H9 (cell line): Measurements from ENCODE around the gene NTNG2. TPM values are rescaled to one million over a fixed set of nuclear protein-coding genes. Genes with fewer than 3 reads are reported as not detected.
A peak's percentile ranks its signal among the peaks of the same experiment; 100 is the strongest.

ENCODE experiments used
- DNase-seq: peaks from one replicate; pipeline ENCODE4 v3.0.0-alpha.2; 2017
- H2AFZ ChIP-seq: one replicate; pipeline ENCODE4 v1.6.1; 2013; ENCODE audit warnings: mild to moderate bottlenecking, low read length, control low read depth, moderate library complexity
- H2AK5ac ChIP-seq: 2 replicates; pipeline ENCODE4 v1.6.1; 2013; ENCODE audit warnings: low read length, control low read depth, mixed read lengths; ENCODE audit not compliant: insufficient read length
- H2BK120ac ChIP-seq: one replicate; pipeline ENCODE4 v1.6.1; 2013; ENCODE audit warnings: low read depth, mild to moderate bottlenecking, low read length, control low read depth, inconsistent platforms; ENCODE audit not compliant: poor library complexity, severe bottlenecking
- H2BK12ac ChIP-seq: 2 replicates; pipeline ENCODE4 v1.6.1; 2013; ENCODE audit warnings: low read length, control low read depth, mixed read lengths, low read depth; ENCODE audit not compliant: insufficient read length
- H2BK15ac ChIP-seq: 2 replicates; pipeline ENCODE4 v1.6.1; 2013; ENCODE audit warnings: low read depth, low read length, control low read depth
- H2BK20ac ChIP-seq: one replicate; pipeline ENCODE4 v1.6.1; 2013; ENCODE audit warnings: low read depth, mild to moderate bottlenecking, low read length, control low read depth, inconsistent platforms; ENCODE audit not compliant: poor library complexity, severe bottlenecking
- H2BK5ac ChIP-seq: 2 replicates; pipeline ENCODE4 v1.6.1; 2013; ENCODE audit warnings: low read length, control low read depth, mixed read lengths; ENCODE audit not compliant: insufficient read length
- H3K14ac ChIP-seq: 2 replicates; pipeline ENCODE4 v1.6.1; 2013; ENCODE audit warnings: low read length, control low read depth; ENCODE audit not compliant: insufficient read depth
- H3K18ac ChIP-seq: 2 replicates; pipeline ENCODE4 v1.6.1; 2013; ENCODE audit warnings: low read depth, mild to moderate bottlenecking, mixed read lengths, low read length, control low read depth; ENCODE audit not compliant: insufficient read length
- H3K23ac ChIP-seq: 2 replicates; pipeline ENCODE4 v1.6.1; 2013; ENCODE audit warnings: low read length, control low read depth, mixed read lengths, low read depth; ENCODE audit not compliant: insufficient read length
- H3K23me2 ChIP-seq: 2 replicates; pipeline ENCODE4 v1.6.1; 2013; ENCODE audit warnings: low read depth, mild to moderate bottlenecking, mixed read lengths, low read length, control low read depth; ENCODE audit not compliant: insufficient read length, poor library complexity, severe bottlenecking
- H3K27ac ChIP-seq: 2 replicates; pipeline ENCODE4 v1.5.1; 2013; ENCODE audit warnings: low read length, control low read depth, mixed read lengths, low read depth; ENCODE audit not compliant: insufficient read length
- H3K27me3 ChIP-seq: 2 replicates; pipeline ENCODE4 v1.6.1; 2013; ENCODE audit warnings: low read length, control low read depth, inconsistent platforms; ENCODE audit not compliant: insufficient read depth
- H3K4ac ChIP-seq: 2 replicates; pipeline ENCODE4 v1.6.1; 2013; ENCODE audit warnings: low read depth, mild to moderate bottlenecking, control low read depth, inconsistent platforms, low read length, moderate library complexity
- H3K4me1 ChIP-seq: 2 replicates; pipeline ENCODE4 v1.6.1; 2013; ENCODE audit warnings: low read length, control low read depth, inconsistent platforms; ENCODE audit not compliant: insufficient read depth
- H3K4me2 ChIP-seq: 2 replicates; pipeline ENCODE4 v1.6.1; 2013; ENCODE audit warnings: low read length, control low read depth, mixed read lengths; ENCODE audit not compliant: insufficient read length, insufficient read depth
- H3K56ac ChIP-seq: 2 replicates; pipeline ENCODE4 v1.6.1; 2013; ENCODE audit warnings: low read depth, mild to moderate bottlenecking, mixed read lengths, low read length, control low read depth; ENCODE audit not compliant: insufficient read length
- H3K79me1 ChIP-seq: 2 replicates; pipeline ENCODE4 v1.6.1; 2013; ENCODE audit warnings: low read depth, mild to moderate bottlenecking, moderate library complexity, low read length, control low read depth, inconsistent platforms; ENCODE audit not compliant: insufficient read depth, poor library complexity, severe bottlenecking
- H3K79me2 ChIP-seq: 2 replicates; pipeline ENCODE4 v1.6.1; 2013; ENCODE audit warnings: low read length, control low read depth, inconsistent platforms; ENCODE audit not compliant: insufficient read depth
- H3K9ac ChIP-seq: 2 replicates; pipeline ENCODE4 v1.6.1; 2013; ENCODE audit warnings: low read length, control low read depth, mixed read lengths; ENCODE audit not compliant: insufficient read length; ENCODE audit errors: extremely low read depth
- H3K9me3 ChIP-seq: one replicate; pipeline ENCODE4 v1.6.1; 2013; ENCODE audit warnings: low read depth, low read length, inconsistent platforms; ENCODE audit not compliant: control insufficient read depth
- H3T11ph ChIP-seq: one replicate; pipeline ENCODE4 v1.6.1; 2013; ENCODE audit warnings: mild to moderate bottlenecking, low read length, control low read depth, inconsistent platforms
- H4K20me1 ChIP-seq: one replicate; pipeline ENCODE4 v1.6.1; 2013; ENCODE audit not compliant: control insufficient read depth, insufficient read length, insufficient read depth
- H4K5ac ChIP-seq: 2 replicates; pipeline ENCODE4 v1.6.1; 2013; ENCODE audit warnings: low read depth, mild to moderate bottlenecking, mixed read lengths, low read length, control low read depth; ENCODE audit not compliant: insufficient read length
- H4K8ac ChIP-seq: replicated peaks from 2 replicates; pipeline ENCODE4 v1.6.1; 2013; ENCODE audit warnings: low read length, control low read depth, mixed read lengths, low read depth; ENCODE audit not compliant: insufficient read length
- H4K91ac ChIP-seq: 2 replicates; pipeline ENCODE4 v1.6.1; 2013; ENCODE audit warnings: low read depth, mild to moderate bottlenecking, moderate library complexity, mixed read lengths, low read length, control low read depth; ENCODE audit not compliant: insufficient read length
- H3K27ac Mint-ChIP-seq, 3 experiments: 2 replicates in 2 of 3; 3 replicates in 1 of 3; pipeline ENCODE4 v1.8.0; 2020 to 2021; ENCODE audit warnings: mixed read lengths in 3 of 3, mild to moderate bottlenecking in 1 of 3, moderate library complexity in 1 of 3
- H3K27me3 Mint-ChIP-seq: 2 replicates; pipeline ENCODE4 v1.8.0; 2021; ENCODE audit warnings: low read depth, mild to moderate bottlenecking, moderate library complexity, mixed read lengths
- H3K36me3 Mint-ChIP-seq, 3 experiments: 2 replicates in 2 of 3; 3 replicates in 1 of 3; pipeline ENCODE4 v1.8.0; 2020 to 2021; ENCODE audit warnings: low read depth in 3 of 3, mixed read lengths in 3 of 3; ENCODE audit not compliant: insufficient read depth in 1 of 3
- H3K4me1 Mint-ChIP-seq, 2 experiments: 2 replicates each; pipeline ENCODE4 v1.8.0; 2020; ENCODE audit warnings: mixed read lengths in 2 of 2
- H3K4me3 Mint-ChIP-seq, 2 experiments: 2 replicates in 1 of 2; 3 replicates in 1 of 2; pipeline ENCODE4 v1.8.0; 2020 to 2021; ENCODE audit warnings: mild to moderate bottlenecking in 2 of 2, mixed read lengths in 2 of 2, moderate library complexity in 1 of 2
- H3K9me3 Mint-ChIP-seq, 2 experiments: 2 replicates in 1 of 2; 3 replicates in 1 of 2; pipeline ENCODE4 v1.8.0; 2020; ENCODE audit warnings: mild to moderate bottlenecking in 2 of 2, mixed read lengths in 2 of 2, moderate library complexity in 1 of 2
- WGBS: extraction: QIAGEN DNeasy Blood & Tissue Kit; methylation state at CpG from one replicate; pipeline ENCODE4 v1.1.7; 2013; ENCODE audit warnings: missing lambda C conversion rate, low lambda C conversion rate, mixed read lengths; ENCODE audit not compliant: insufficient read length; ENCODE audit errors: extremely low coverage; 5-methylcytosine and 5-hydroxymethylcytosine counted together
- total RNA-seq: library from RNA; stranded (reverse); gene quantifications from 2 replicates; pipeline ENCODE4 v1.2.1, GENCODE V29; 2021
- TF ChIP-seq, protein P1 (sequence below): fragments of 200-600 bp; sonication (generic); conservative IDR thresholded peaks from 3 replicates; pipeline ENCODE4 v1.8.0; 2021; ENCODE audit warnings: antibody characterized with exemption, mild to moderate bottlenecking

NTNG2 gene
- total RNA-seq, 1 experiment from 2014 or later, result 0.52 TPM

DNA sequence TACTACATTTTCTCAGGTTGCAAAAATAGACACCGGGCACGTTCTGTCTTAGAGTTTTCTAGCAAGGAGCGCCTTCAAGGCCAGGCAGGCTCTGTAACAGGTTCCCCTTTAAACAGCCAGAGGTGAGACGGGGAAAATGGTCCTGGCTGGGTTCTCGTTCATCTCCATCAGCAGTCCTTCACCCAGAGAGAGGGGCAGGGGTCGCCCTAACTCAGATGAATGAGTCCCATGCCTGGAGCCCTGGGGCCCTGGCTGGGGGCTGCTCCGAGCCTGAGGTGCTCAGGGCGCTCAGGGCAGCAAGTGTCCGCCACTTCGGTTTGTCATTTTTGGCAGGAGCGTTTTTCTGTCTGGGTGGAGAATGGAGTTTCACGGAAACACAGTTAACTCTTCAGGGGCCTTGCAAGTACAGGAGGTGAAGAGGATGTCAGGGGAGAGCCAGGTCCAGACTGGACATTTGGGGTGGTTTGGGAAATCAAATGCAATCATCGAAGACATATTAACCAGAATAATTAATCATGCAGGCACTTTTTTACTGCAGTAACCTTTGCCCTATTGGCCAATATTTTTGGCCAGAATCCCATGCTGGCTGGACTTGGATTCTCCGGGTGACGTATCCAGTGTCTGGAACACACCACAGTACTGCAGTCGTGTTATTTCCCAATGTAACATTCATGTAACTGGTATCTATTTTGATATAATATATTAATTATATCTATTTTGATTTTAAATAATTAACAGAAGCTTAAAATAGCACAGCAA is 2.9 kb downstream of the NTNG2 start:
- Histone ChIP-seq H3K4me1 (peaks cover 3% of the 10 kb centered on the region; the same call in 1 of the 2 replicates), H3K9ac (no peak overlapping the region), H2BK20ac (no peak overlapping the region), H3K79me1 (no peaks in the 10 kb centered on the region), H2BK5ac (no peak overlapping the region), H4K5ac (no peak overlapping the region), H3T11ph (no peak overlapping the region), H3K18ac (no peak overlapping the region), H3K9me3 (no peaks in the 10 kb centered on the region), H4K20me1 (no peaks in the 10 kb centered on the region), H3K4me2 (peak overlapping the region; percentile 0), H2BK120ac (no peak overlapping the region), H3K14ac (no peak overlapping the region), H2BK12ac (no peak overlapping the region), H3K23me2 (peaks cover 12% of the 10 kb centered on the region), H3K27me3 (peaks cover 31% of the 10 kb centered on the region; the same call in 1 of the 2 replicates), H2AFZ (no peak overlapping the region), H4K8ac (no peak overlapping the region), H4K91ac (no peak overlapping the region), H3K27ac (no peak overlapping the region), H2BK15ac (no peak overlapping the region), H2AK5ac (no peak overlapping the region), H3K23ac (no peak overlapping the region), H3K4ac (no peak overlapping the region), H3K79me2 (no peaks in the 10 kb centered on the region), H3K56ac (no peak overlapping the region)
- H3K9me3 Mint-ChIP-seq, result peaks cover 2 to 4% of the 10 kb centered on the region in 2 experiments; a peak in 4 of 5 replicates
- no CpG with 5 or more reads among the region's 16 CpGs for WGBS
- H3K4me3 Mint-ChIP-seq, result peak overlapping the region in 1 of 2 experiments; percentile 37; a peak in 1 of 5 replicates
- peaks cover 8 to 45% of the 10 kb centered on the region in 2 experiments for H3K4me1 Mint-ChIP-seq
- no peak for DNase-seq
- TF ChIP-seq, protein P1, sequence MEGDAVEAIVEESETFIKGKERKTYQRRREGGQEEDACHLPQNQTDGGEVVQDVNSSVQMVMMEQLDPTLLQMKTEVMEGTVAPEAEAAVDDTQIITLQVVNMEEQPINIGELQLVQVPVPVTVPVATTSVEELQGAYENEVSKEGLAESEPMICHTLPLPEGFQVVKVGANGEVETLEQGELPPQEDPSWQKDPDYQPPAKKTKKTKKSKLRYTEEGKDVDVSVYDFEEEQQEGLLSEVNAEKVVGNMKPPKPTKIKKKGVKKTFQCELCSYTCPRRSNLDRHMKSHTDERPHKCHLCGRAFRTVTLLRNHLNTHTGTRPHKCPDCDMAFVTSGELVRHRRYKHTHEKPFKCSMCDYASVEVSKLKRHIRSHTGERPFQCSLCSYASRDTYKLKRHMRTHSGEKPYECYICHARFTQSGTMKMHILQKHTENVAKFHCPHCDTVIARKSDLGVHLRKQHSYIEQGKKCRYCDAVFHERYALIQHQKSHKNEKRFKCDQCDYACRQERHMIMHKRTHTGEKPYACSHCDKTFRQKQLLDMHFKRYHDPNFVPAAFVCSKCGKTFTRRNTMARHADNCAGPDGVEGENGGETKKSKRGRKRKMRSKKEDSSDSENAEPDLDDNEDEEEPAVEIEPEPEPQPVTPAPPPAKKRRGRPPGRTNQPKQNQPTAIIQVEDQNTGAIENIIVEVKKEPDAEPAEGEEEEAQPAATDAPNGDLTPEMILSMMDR, result no peak
- peaks cover 90% of the 10 kb centered on the region for H3K27me3 Mint-ChIP-seq
- H3K36me3 Mint-ChIP-seq, result no peaks in the 10 kb centered on the region; a peak in 1 of 7 replicates
- no peak overlapping the region for H3K27ac Mint-ChIP-seq
